Subcutaneous abdominal adipose tissue (tissue), 5 donors: ENCODE measurements around the gene CASP10.

Experiments
- H3K27ac ChIP-seq: one replicate; pipeline ENCODE4 v1.7.0; 2013; ENCODE audit warnings: low read depth, mild to moderate bottlenecking, inconsistent platforms, low read length, moderate library complexity
- H3K27me3 ChIP-seq, 5 donors: one replicate each; pipeline ENCODE4 v1.7.0; 2013; ENCODE audit warnings: low read length in 5 of 5, inconsistent platforms in 1 of 5; ENCODE audit not compliant: control insufficient read depth in 5 of 5, insufficient read depth in 4 of 5
- H3K36me3 ChIP-seq, 5 donors: one replicate each; pipeline ENCODE4 v1.7.0; 2013; ENCODE audit warnings: low read length in 5 of 5; ENCODE audit not compliant: control insufficient read depth in 5 of 5, insufficient read depth in 5 of 5
- H3K4me1 ChIP-seq, 5 donors: one replicate each; pipeline ENCODE4 v1.7.0; 2013; ENCODE audit warnings: low read length in 5 of 5, mild to moderate bottlenecking in 3 of 5, moderate library complexity in 1 of 5; ENCODE audit not compliant: control insufficient read depth in 5 of 5, insufficient read depth in 5 of 5
- H3K4me3 ChIP-seq, 5 donors: one replicate each; pipeline ENCODE4 v1.7.0; 2013; ENCODE audit warnings: low read length in 5 of 5, low read depth in 1 of 5
- H3K9ac ChIP-seq, 5 donors: one replicate each; pipeline ENCODE4 v1.7.0; 2013; ENCODE audit warnings: low read length in 5 of 5, mild to moderate bottlenecking in 4 of 5, moderate library complexity in 3 of 5
- H3K9me3 ChIP-seq, 5 donors: one replicate each; pipeline ENCODE4 v1.7.0; 2013; ENCODE audit warnings: low read length in 5 of 5; ENCODE audit not compliant: control insufficient read depth in 5 of 5
- donor health status: healthy.
- donor health status: healthy.
- donor health status: healthy.
- donor health status: healthy.
- donor health status: healthy.

The CASP10 gene

GRCh38 chr2:201242571-201243277, 59.8 kb downstream of the CASP10 start:
- Histone ChIP-seq H3K27ac (no peak overlapping the region), H3K4me3 (no peak overlapping the region)

GRCh38 chr2:201244829-201245228, 61.9 kb downstream of the CASP10 start:
- Histone ChIP-seq H3K9me3 (no peaks in the 10 kb centered on the region), H3K9ac (no peak overlapping the region), H3K36me3 (no peaks in the 10 kb centered on the region), H3K27me3 (no peaks in the 10 kb centered on the region), H3K4me3 (no peak overlapping the region), H3K4me1 (peaks cover 3 to 24% (median 19%) of the 10 kb centered on the region in 5 donors), H3K27ac (no peak overlapping the region)

More at GRCh38 chr2:201242571-201243277, 59.8 kb downstream of the CASP10 start:
- Histone ChIP-seq H3K27me3 (no peaks in the 10 kb centered on the region), H3K36me3 (no peaks in the 10 kb centered on the region), H3K4me1 (peaks cover 3 to 32% (median 27%) of the 10 kb centered on the region in 5 donors), H3K9me3 (no peaks in the 10 kb centered on the region), H3K9ac (no peak overlapping the region)

GRCh38 chr2:201246280-201246679, 63.3 kb downstream of the CASP10 start:
- Histone ChIP-seq H3K27me3 (no peaks in the 10 kb centered on the region), H3K9ac (no peak overlapping the region), H3K4me1 (peaks cover 1 to 20% (median 14%) of the 10 kb centered on the region in 5 donors), H3K36me3 (no peaks in the 10 kb centered on the region), H3K4me3 (peak overlapping the region in 1 of 5 donors; percentile 35), H3K9me3 (no peaks in the 10 kb centered on the region), H3K27ac (peak overlapping the region; percentile 66)

GRCh38 chr2:201248288-201248844, 65.4 kb downstream of the CASP10 start:
- Histone ChIP-seq H3K27me3 (no peaks in the 10 kb centered on the region), H3K27ac (no peak overlapping the region), H3K36me3 (no peaks in the 10 kb centered on the region), H3K4me1 (peaks cover 1 to 20% (median 14%) of the 10 kb centered on the region in 5 donors), H3K9me3 (no peaks in the 10 kb centered on the region), H3K9ac (no peak overlapping the region), H3K4me3 (no peak overlapping the region)

GRCh38 chr2:201249889-201250288, 66.9 kb downstream of the CASP10 start:
- H3K27me3 ChIP-seq, result no peaks in the 10 kb centered on the region
- H3K4me1 ChIP-seq, result peaks cover 1 to 27% (median 22%) of the 10 kb centered on the region in 5 donors
- no peaks in the 10 kb centered on the region for H3K36me3 ChIP-seq
- H3K4me3 ChIP-seq, result no peak overlapping the region
- H3K9me3 ChIP-seq, result no peaks in the 10 kb centered on the region
- H3K9ac ChIP-seq, result no peak overlapping the region
- H3K27ac ChIP-seq, result no peak overlapping the region

GRCh38 chr2:201250741-201251140, 67.8 kb downstream of the CASP10 start:
- H3K36me3 ChIP-seq, result no peaks in the 10 kb centered on the region
- no peak overlapping the region for H3K9ac ChIP-seq
- peaks cover 0 to 23% (median 18%) of the 10 kb centered on the region in 5 donors for H3K4me1 ChIP-seq
- H3K27me3 ChIP-seq, result no peaks in the 10 kb centered on the region
- H3K9me3 ChIP-seq, result no peaks in the 10 kb centered on the region
- no peak overlapping the region for H3K27ac ChIP-seq
- H3K4me3 ChIP-seq, result no peak overlapping the region

- no peak overlapping the region for H3K27ac ChIP-seq
- H3K36me3 ChIP-seq, result no peaks in the 10 kb centered on the region
- no peaks in the 10 kb centered on the region for H3K27me3 ChIP-seq
- H3K4me3 ChIP-seq, result no peak overlapping the region
- no peaks in the 10 kb centered on the region for H3K9me3 ChIP-seq
- peaks cover 0 to 29% (median 21%) of the 10 kb centered on the region in 5 donors for H3K4me1 ChIP-seq
- no peak overlapping the region for H3K9ac ChIP-seq
Measured at GRCh38 chr2:201254081-201254730, 71.3 kb downstream of the CASP10 start.

GRCh38 chr2:201255408-201256033, 72.6 kb downstream of the CASP10 start:
- Histone ChIP-seq H3K4me1 (peaks cover 0 to 39% (median 34%) of the 10 kb centered on the region in 5 donors), H3K9ac (no peak overlapping the region)

GRCh38 chr2:201256082-201256481, 73.1 kb downstream of the CASP10 start:
- peaks cover 0 to 43% (median 39%) of the 10 kb centered on the region in 5 donors for H3K4me1 ChIP-seq
- H3K36me3 ChIP-seq, result no peaks in the 10 kb centered on the region
- no peak overlapping the region for H3K9ac ChIP-seq
- H3K4me3 ChIP-seq, result no peak overlapping the region
- no peak overlapping the region for H3K27ac ChIP-seq
- no peaks in the 10 kb centered on the region for H3K27me3 ChIP-seq
- no peaks in the 10 kb centered on the region for H3K9me3 ChIP-seq

More at GRCh38 chr2:201255408-201256033, 72.6 kb downstream of the CASP10 start:
- no peak overlapping the region for H3K4me3 ChIP-seq
- no peaks in the 10 kb centered on the region for H3K27me3 ChIP-seq
- no peak overlapping the region for H3K27ac ChIP-seq
- H3K9me3 ChIP-seq, result no peaks in the 10 kb centered on the region
- H3K36me3 ChIP-seq, result no peaks in the 10 kb centered on the region
